GM10847 (cell line): Measurements from ENCODE around the gene FXR1.

ENCODE experiments used
- POLR2A ChIP-seq: IDR thresholded peaks from 2 replicates; pipeline ENCODE4 v1.6.1; 2011; ENCODE audit not compliant: insufficient read length; ENCODE audit errors: extremely low read depth

FXR1 gene

GRCh38 chr3:180980611-180981010, 68.1 kb downstream of the FXR1 start:
- TF ChIP-seq POLR2A, result no peak

GRCh38 chr3:180981912-180982311, 69.4 kb downstream of the FXR1 start:
- TF ChIP-seq POLR2A, result no peak

GRCh38 chr3:180983136-180983535, 70.7 kb downstream of the FXR1 start:
- no peak for TF ChIP-seq POLR2A

GRCh38 chr3:180987344-180987743, 74.9 kb downstream of the FXR1 start:
- no peak for TF ChIP-seq POLR2A

GRCh38 chr3:180989291-180990163, 77.1 kb downstream of the FXR1 start, which contains the start of gene DNAJC19:
Gene DNAJC19 (minus strand): TSS chr3:180989736. CDS start chr3:180989602, 134 bp downstream.
- peak; percentile 90 for TF ChIP-seq POLR2A

GRCh38 chr3:180990505-180990904, 78.0 kb downstream of the FXR1 start:
- no peak for TF ChIP-seq POLR2A

GRCh38 chr3:180996415-180996932, 84.0 kb downstream of the FXR1 start:
- TF ChIP-seq POLR2A, result no peak

- no peak for TF ChIP-seq POLR2A
Observed at GRCh38 chr3:181006541-181006940, 94.1 kb downstream of the FXR1 start.

- TF ChIP-seq POLR2A, result no peak
Observed at GRCh38 chr3:181007262-181007661, 94.8 kb downstream of the FXR1 start.

- TF ChIP-seq POLR2A, result no peak
Observed at GRCh38 chr3:181008796-181009195, 96.3 kb downstream of the FXR1 start.

GRCh38 chr3:181009225-181009624, 96.8 kb downstream of the FXR1 start:
- no peak for TF ChIP-seq POLR2A

GRCh38 chr3:181017690-181018089, 105.2 kb downstream of the FXR1 start:
- TF ChIP-seq POLR2A, result no peak

- no peak for TF ChIP-seq POLR2A
Observed at GRCh38 chr3:181025204-181025603, 112.7 kb downstream of the FXR1 start.

- TF ChIP-seq POLR2A, result no peak
Observed at GRCh38 chr3:181030948-181031347, 118.5 kb downstream of the FXR1 start.
